GM18909 (cell line): ENCODE results near the gene SAP30L.

Experiments used
- ATAC-seq: cut with Tn5 transposase; IDR thresholded peaks from one replicate; pipeline ENCODE4 v1.9.1; 2021; ENCODE audit warnings: mild to moderate bottlenecking; ENCODE audit not compliant: unreplicated experiment, poor library complexity

The SAP30L gene, protein sequence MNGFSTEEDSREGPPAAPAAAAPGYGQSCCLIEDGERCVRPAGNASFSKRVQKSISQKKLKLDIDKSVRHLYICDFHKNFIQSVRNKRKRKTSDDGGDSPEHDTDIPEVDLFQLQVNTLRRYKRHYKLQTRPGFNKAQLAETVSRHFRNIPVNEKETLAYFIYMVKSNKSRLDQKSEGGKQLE

GRCh38 chr5:154445422-154446194 is at the start of gene SAP30L:
Gene SAP30L (plus strand): TSS chr5:154445997. CDS start chr5:154446605, 608 bp downstream.
- ATAC-seq = peak; percentile 95

DNA sequence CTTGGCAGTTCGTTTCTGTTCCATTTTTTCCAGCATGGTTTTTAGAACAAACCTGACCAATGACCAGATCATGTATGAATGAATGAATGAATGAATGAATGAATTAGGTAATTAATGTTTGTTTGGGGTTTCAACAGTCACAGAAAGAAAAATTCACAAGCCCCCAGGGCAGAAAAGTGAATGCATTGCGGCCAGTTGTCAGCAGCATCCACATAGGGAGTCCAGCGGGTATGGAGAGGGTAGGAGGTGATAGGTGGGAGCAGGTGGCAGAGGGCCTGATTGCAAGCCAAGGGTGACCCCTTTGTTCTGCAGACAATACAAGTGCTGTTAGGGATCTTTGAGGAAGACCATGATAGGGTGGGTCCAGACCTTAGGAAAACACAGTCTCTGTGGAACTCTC is 49.7 kb upstream of the SAP30L start:
- no peak for ATAC-seq

- no peak for ATAC-seq
These were observed 48.0 kb upstream of the SAP30L start for GRCh38 chr5:154397652-154398406.

- ATAC-seq = no peak
These were observed 45.1 kb upstream of the SAP30L start for GRCh38 chr5:154400678-154401077.

DNA sequence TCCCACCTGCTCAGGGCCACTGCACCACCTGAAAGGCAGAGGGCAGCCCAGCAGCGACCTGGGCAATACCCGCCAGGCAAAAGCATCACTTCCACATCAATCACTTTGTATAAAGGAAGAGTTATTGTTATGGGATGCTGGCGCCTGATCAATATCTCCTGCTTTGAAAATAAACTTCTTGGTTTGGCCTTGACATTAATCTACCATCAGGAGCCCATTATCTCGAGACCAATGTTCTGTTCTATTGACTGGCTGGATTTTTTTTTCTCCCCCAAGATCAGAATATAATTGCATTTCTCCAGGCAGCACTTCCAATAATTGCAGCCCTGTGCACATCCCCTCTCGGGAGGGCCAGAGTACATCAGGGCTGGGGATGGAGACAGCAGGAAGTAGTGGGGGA is 44.4 kb upstream of the SAP30L start:
- ATAC-seq = no peak

DNA sequence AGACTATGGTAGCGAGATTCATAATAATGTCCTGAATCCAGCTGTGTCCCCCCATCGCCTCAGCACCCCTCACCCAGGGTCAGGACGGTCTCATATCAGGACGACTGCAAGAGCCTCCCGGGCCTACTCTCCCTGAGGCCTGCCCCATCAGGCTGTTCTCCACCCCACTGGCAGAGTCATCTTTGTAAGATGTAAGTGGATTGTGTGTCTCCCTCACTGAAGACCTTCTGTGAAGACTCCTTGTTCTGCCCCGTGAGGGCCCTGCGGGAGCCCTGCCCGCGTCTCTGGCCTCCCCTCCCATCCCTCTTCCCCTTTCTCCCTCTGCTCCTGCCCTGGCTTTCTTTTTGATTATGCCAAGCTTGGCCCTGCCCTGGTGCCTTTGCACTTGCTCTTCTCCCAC is 43.9 kb upstream of the SAP30L start:
- no peak for ATAC-seq

DNA sequence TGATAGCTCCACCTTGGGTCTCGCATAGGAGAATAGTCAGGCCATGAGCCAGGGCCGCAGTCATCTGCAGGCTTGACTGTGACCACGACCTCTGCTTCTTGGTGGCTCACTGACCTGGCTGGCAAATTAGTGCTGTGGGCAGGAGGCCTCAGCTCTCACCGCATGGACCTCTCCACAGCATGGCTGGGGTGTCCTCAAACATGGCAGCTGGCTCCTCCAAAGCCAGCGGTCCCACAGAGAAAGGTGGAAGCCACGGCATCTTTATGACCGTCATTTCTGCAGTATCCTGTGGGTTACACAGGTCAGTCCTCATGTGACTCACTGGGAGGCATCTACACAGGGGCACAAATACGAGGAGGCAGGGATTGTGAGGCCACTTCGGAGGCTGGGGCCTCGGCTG is 43.2 kb upstream of the SAP30L start:
- no peak for ATAC-seq

DNA sequence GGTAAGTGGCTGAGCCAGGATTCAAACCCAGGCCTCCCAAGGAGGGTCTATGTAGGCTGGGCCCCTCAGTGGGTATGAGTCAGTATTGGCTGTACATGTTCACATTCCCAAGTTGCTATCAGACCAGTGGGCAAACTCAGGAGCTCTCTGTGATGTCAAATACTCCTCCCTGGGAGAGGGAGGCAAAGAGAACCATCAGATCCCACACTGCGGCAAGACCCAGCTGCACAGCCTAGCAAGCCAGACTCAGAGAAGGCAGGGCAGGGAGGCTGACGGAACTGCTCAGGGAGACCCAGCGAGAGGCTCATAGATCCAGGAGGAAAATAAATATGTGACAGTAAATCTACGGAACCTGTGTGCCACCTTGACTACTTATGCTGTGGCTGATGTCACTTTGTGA is 42.6 kb upstream of the SAP30L start:
- ATAC-seq = no peak

- no peak for ATAC-seq
These were observed 41.9 kb upstream of the SAP30L start for GRCh38 chr5:154403776-154404387.

DNA sequence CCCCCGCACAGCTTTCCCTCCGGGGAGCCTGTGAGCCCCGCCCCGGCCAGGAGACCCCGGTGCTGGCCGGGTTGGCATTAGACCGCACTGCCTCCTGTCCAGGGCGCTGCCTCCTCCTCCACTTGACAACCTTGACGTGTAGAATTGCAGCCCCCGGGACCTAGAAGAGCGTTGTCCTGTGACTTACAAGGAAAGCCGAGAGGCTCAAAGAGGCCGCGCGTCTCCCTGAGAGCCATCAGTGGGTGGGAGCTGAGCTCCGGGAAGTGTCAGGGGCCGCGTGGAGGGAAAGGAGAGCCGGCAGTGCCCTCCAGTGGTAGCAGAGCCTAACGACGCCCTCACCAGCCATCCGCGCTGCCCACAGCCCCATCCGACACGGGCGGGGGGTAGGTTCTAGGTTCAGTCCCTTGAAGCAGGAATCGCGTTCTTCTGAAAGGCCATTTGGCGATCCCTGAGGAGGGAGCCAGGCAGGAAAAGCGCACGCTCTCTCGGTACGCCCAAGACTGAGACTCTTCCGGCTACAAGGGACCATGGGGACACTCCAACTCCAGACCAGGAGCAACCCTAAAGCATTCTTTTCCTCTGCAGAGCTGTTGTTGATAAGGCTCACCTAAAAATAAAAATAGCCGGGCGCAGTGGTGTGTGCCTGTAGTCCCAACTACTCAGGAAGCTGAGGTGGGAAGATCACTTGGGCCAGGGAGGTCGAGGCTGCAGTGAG is 40.6 kb upstream of the SAP30L start:
- peak; percentile 97 for ATAC-seq

- ATAC-seq = no peak
These were observed 39.6 kb upstream of the SAP30L start for GRCh38 chr5:154406231-154406630.

GRCh38 chr5:154406826-154407225 is 39.0 kb upstream of the SAP30L start:
- no peak for ATAC-seq

- no peak for ATAC-seq
These were observed 37.0 kb upstream of the SAP30L start for GRCh38 chr5:154408811-154409210.

DNA sequence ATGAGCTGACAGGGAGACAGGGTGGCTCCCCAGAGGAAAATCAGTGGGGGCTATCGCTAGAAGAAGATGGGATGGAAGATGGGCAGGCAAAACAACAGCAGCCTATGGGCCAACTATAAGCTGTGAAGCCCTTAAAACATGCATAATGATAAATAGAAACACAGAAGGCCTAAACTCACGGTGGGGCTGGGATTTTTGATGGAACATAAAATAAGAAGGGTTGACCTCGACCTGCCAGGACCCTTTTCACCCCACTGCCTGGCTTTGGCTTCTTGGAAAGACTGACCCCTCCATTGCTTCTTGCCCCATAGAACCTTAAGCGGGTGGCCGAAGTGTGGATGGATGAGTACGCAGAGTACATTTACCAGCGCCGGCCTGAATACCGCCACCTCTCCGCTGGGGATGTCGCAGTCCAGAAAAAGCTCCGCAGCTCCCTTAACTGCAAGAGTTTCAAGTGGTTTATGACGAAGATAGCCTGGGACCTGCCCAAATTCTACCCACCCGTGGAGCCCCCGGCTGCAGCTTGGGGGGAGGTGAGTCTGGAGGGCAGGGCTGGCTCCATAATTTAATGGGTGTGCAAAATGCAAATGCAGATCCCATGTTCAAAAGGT is 36.5 kb upstream of the SAP30L start:
- no peak for ATAC-seq

DNA sequence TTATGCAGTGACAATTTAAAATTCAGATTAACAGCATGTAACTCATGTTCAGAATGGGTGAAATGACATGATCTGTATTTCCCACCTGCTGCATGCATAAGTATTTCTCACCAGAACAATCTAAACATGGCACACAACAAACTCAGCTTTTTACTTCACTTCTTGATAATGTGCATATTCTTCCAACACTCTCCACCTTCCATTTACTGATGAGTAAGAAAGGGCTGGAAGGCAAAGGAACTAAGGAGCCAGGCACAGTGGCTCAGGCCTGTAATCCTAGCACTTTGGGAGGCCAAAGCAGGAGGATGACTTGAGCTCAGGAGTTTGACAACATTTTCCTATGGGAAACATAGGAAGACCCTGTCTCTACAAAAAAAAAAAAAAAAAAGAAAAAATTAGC is 35.8 kb upstream of the SAP30L start:
- ATAC-seq = no peak

- ATAC-seq = no peak
These were observed 35.0 kb upstream of the SAP30L start for GRCh38 chr5:154410786-154411185.

- no peak for ATAC-seq
These were observed 34.5 kb upstream of the SAP30L start for GRCh38 chr5:154411338-154411737.

DNA sequence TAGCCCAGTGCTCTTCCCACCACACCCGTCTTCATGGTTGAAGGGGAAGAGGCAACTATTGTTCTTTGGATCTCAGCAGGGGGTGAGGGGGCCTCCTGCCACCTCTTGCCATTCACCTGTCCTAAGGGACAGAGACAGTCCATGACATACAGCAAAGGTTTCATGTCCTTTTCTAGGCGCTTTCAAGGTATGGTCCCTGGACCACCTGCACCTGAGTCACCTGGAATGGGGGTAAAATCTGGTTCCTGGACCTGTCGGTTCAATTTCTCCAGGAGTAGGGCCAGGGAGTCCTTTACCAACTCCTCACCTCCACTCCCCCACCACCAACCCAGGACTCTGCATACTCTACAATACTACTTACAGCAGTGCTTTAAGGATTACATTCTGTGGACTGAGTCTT is 33.5 kb upstream of the SAP30L start:
- no peak for ATAC-seq

- no peak for ATAC-seq
These were observed 32.9 kb upstream of the SAP30L start for GRCh38 chr5:154412925-154413324.

GRCh38 chr5:154415114-154415513 is 30.7 kb upstream of the SAP30L start:
- no peak for ATAC-seq
